CD4-positive, alpha-beta T cell (primary cell): ENCODE measurements around the gene GCG. TPM values are rescaled to one million over a fixed set of nuclear protein-coding genes. Genes with fewer than 3 reads are reported as not detected.

Source experiments
- ATAC-seq: fragments of 200-7000 bp; cut with Tn5 transposase; one replicate; pipeline ENCODE4 v1.10.0; 2022; ENCODE audit warnings: mild to moderate bottlenecking; ENCODE audit not compliant: poor library complexity
- CTCF ChIA-PET: fragments of 350-600 bp; sonication (Branson Sonifier 250); formaldehyde crosslinking; loops from one replicate; lab custom pipeline; 2021; ENCODE audit warnings: antibody characterized with exemption, inconsistent platforms; lab: Charles Lee
- POLR2A ChIA-PET: fragments of 350-600 bp; sonication (Branson Sonifier 250); formaldehyde crosslinking; loops from one replicate; lab custom pipeline; 2021; ENCODE audit warnings: antibody characterized with exemption, inconsistent platforms; lab: Charles Lee
- DNase-seq, 14 experiments: peaks; one replicate each; pipeline ENCODE4 v3.0.0-alpha.2; 2013 to 2020; ENCODE audit warnings: mixed read lengths in 2 of 14
- H3K27ac ChIP-seq, 2 donors: one replicate each; pipeline versions ENCODE4 v1.5.1 to v1.7.0; 2013; ENCODE audit warnings: low read length in 2 of 2, low read depth in 1 of 2, mild to moderate bottlenecking in 1 of 2
- H3K27me3 ChIP-seq, 2 experiments: 1 replicate in 1 of 2; 2 replicates in 1 of 2; pipeline versions ENCODE4 v1.6.1 to v1.7.0; 2013; ENCODE audit warnings: low read length in 2 of 2, control low read depth in 1 of 2, mild to moderate bottlenecking in 1 of 2, moderate library complexity in 1 of 2; ENCODE audit not compliant: insufficient read depth in 2 of 2, control insufficient read depth in 1 of 2
- H3K36me3 ChIP-seq: one replicate; pipeline ENCODE4 v1.6.1; 2013; ENCODE audit warnings: low read length, control low read depth; ENCODE audit not compliant: insufficient read depth
- H3K4me1 ChIP-seq: one replicate; pipeline ENCODE4 v1.6.1; 2013; ENCODE audit warnings: low read length, control low read depth; ENCODE audit not compliant: insufficient read depth
- H3K4me3 ChIP-seq: one replicate; pipeline ENCODE4 v1.5.1; 2013; ENCODE audit warnings: mild to moderate bottlenecking, low read length, moderate library complexity
- H3K9me3 ChIP-seq, 2 experiments: 1 replicate in 1 of 2; 2 replicates in 1 of 2; pipeline versions ENCODE4 v1.6.1 to v1.7.0; 2013; ENCODE audit warnings: low read length in 2 of 2, mild to moderate bottlenecking in 2 of 2, control low read depth in 1 of 2, moderate library complexity in 1 of 2; ENCODE audit not compliant: control insufficient read depth in 1 of 2, insufficient read depth in 1 of 2
- H3K27ac Mint-ChIP-seq: one replicate; pipeline ENCODE4 v1.8.0; 2020; ENCODE audit warnings: mixed read lengths
- H3K27me3 Mint-ChIP-seq: one replicate; pipeline ENCODE4 v1.8.0; 2021; ENCODE audit warnings: mixed read lengths
- H3K36me3 Mint-ChIP-seq: one replicate; pipeline ENCODE4 v1.8.0; 2021; ENCODE audit warnings: low read depth, mixed read lengths
- H3K4me1 Mint-ChIP-seq: one replicate; pipeline ENCODE4 v1.8.0; 2021; ENCODE audit warnings: low read depth, mixed read lengths
- H3K4me3 Mint-ChIP-seq: one replicate; pipeline ENCODE4 v1.8.0; 2020; ENCODE audit warnings: mild to moderate bottlenecking, mixed read lengths
- H3K9me3 Mint-ChIP-seq: one replicate; pipeline ENCODE4 v1.8.0; 2020; ENCODE audit warnings: mixed read lengths
- CTCF ChIP-seq: fragments of 200-600 bp; IDR thresholded peaks from one replicate; pipeline ENCODE4 v1.8.0; 2022; ENCODE audit warnings: antibody characterized with exemption, mild to moderate bottlenecking
- intact Hi-C, 2 experiments: fragments of 100-400 bp; cut with DNase I in 1 of 2; cut with micrococcal nuclease in 1 of 2; formaldehyde crosslinking; loops; one replicate each; pipeline versions ENCODE4 v1.15.1 to v1.9.0; 2023 to 2025; cut with DNase I, micrococcal nuclease
- total RNA-seq, 174 experiments: library from RNA in 2 of 174; stranded (reverse) in 2 of 174; gene quantifications; one replicate each; pipeline ENCODE4 v1.2.3 and lab custom pipeline; 2021 to 2026

Gene GCG
- total RNA-seq, 2 experiments from 2014 or later, result not detected

- peaks cover 44% of the 10 kb centered on the region for H3K27me3 Mint-ChIP-seq
- ChIA-PET POLR2A (no interaction called here), CTCF (no interaction called here)
- no peak overlapping the region for H3K4me3 Mint-ChIP-seq
- intact Hi-C loops, result no loop called here
- Histone ChIP-seq H3K27ac (no peak overlapping the region), H3K27me3 (no peaks in the 10 kb centered on the region), H3K36me3 (no peaks in the 10 kb centered on the region), H3K4me1 (no peaks in the 10 kb centered on the region), H3K9me3 (no peaks in the 10 kb centered on the region), H3K4me3 (no peak overlapping the region)
- no peak for DNase-seq
- H3K9me3 Mint-ChIP-seq, result no peaks in the 10 kb centered on the region
- H3K36me3 Mint-ChIP-seq, result no peaks in the 10 kb centered on the region
- no peak for ATAC-seq
- H3K27ac Mint-ChIP-seq, result no peak overlapping the region
- no peak for TF ChIP-seq CTCF
- no peaks in the 10 kb centered on the region for H3K4me1 Mint-ChIP-seq
Measured at GRCh38 chr2:162175714-162176113, 23.7 kb upstream of the GCG start.

GRCh38 chr2:162174746-162175145, 22.7 kb upstream of the GCG start:
- Histone ChIP-seq H3K27ac (no peak overlapping the region), H3K27me3 (no peaks in the 10 kb centered on the region), H3K4me3 (no peak overlapping the region), H3K4me1 (no peaks in the 10 kb centered on the region), H3K9me3 (no peaks in the 10 kb centered on the region), H3K36me3 (no peaks in the 10 kb centered on the region)
- POLR2A ChIA-PET, result no interaction called here
- no peak for ATAC-seq
- Mint-ChIP-seq H3K4me3 (no peak overlapping the region), H3K36me3 (no peaks in the 10 kb centered on the region), H3K27ac (no peak overlapping the region), H3K4me1 (no peaks in the 10 kb centered on the region), H3K9me3 (no peaks in the 10 kb centered on the region), H3K27me3 (peaks cover 38% of the 10 kb centered on the region)
- CTCF ChIA-PET, result no interaction called here
- intact Hi-C loops, result no loop called here
- no peak for TF ChIP-seq CTCF
- no peak for DNase-seq

- H3K36me3 ChIP-seq, result no peaks in the 10 kb centered on the region
- ATAC-seq (no peak), DNase-seq (no peak)
- Mint-ChIP-seq H3K27me3 (peaks cover 39% of the 10 kb centered on the region), H3K9me3 (no peaks in the 10 kb centered on the region), H3K36me3 (no peaks in the 10 kb centered on the region), H3K27ac (no peak overlapping the region), H3K4me1 (no peaks in the 10 kb centered on the region), H3K4me3 (no peak overlapping the region)
- H3K9me3 ChIP-seq, result no peaks in the 10 kb centered on the region
- no peak overlapping the region for H3K4me3 ChIP-seq
- H3K27ac ChIP-seq, result no peak overlapping the region
- H3K27me3 ChIP-seq, result no peaks in the 10 kb centered on the region
- ChIA-PET POLR2A (no interaction called here), CTCF (no interaction called here)
- no peaks in the 10 kb centered on the region for H3K4me1 ChIP-seq
- no peak for TF ChIP-seq CTCF
- intact Hi-C loops, result no loop called here
Measured at GRCh38 chr2:162172802-162173370, 20.8 kb upstream of the GCG start.
